Measurements from ENCODE around the gene AP2B1.
A peak's percentile ranks its signal among the peaks of the same experiment; 100 is the strongest.
"Not testable (repeated sequence)": the region's sequence is repeated elsewhere in the genome, so short reads cannot be mapped to it uniquely, and the experiment has no call there.

AP2B1 gene

DNA sequence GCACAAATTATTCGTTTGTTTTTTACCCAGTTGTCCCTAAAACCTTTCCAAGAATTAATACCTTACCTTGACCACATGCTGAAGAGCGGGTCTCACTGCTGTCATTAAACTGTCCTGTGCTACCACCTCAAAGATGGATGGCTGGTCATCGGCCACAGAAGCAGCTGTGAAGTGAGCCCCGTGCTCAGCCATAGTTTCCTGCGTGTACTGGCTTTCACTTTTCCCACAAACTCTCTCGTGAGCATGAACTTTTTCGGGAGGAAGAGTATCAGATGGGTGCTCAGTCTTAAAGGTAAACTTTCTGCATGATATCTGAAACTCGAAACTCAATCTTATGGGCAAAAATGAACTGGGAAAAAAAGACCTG lies 9.3 kb upstream of the AP2B1 start:
- DNase-seq: peak in 1 of 2 donors; percentile 8

DNA sequence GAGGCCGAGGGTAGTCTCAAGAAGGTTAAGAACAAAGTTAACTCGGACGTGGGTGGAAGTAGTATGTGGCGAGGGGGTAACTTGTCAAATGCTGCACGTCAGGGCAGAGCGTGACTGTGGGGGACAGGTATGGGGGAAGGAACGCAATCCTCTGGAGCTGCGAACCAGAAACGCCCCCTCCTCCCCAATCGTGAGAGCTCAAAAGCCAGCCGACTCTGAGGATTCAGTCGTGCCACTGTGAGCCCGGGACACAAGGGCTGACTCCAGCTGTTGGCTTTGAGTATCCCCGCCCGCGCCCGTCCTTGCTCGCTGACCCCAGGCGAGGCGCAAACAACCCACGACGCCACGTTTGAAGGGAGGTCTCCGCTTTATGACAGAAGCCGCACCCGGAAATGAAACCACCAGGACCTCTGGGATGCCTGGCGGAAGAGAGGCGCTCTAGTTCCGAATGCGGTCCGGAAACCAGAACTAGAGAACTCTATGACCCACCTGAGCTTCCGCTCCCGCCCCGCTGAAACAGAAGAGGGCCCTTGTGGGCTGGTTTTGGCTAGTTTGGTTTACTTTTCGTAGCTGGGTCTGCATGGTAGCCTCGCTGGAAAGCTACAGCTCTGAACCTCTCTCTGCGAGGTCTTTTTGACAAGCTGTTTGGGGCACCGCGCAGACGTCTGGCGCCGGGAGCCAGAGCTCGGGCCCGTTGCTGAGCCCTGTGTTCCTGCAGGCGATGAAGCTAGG lies 8.8 kb upstream of the AP2B1 start, which contains the start of gene PEX12:
TSS of gene PEX12 (minus strand) at position 375 of the 732 bp plus-strand sequence. CDS start 550 bp downstream, outside the sequence.
- peak; percentile 82 to 87 for DNase-seq

DNA sequence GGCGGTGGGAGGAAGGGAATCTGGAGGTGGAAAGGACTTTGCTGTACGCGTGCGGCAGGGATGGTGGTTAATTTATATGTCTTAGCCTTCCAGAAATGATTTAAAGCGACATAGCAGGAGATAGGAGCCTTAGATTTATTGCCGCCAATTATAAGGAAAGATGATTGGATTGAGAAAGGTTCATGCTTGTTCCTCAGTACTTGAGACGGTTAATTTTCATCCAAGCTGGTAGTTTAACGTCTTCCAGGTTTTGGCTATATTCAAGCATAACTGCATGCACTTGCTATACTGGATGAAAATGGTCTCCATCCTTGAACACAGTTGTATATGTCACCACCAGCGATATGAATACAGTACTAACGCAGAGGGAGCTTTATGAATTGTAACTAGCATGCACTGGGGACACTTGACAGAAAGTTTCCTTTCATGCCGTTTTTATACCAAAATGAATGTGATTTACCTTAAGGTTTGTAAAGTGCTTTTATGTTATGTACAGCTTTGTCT lies 8.1 kb upstream of the AP2B1 start:
- DNase-seq: no peak

DNA sequence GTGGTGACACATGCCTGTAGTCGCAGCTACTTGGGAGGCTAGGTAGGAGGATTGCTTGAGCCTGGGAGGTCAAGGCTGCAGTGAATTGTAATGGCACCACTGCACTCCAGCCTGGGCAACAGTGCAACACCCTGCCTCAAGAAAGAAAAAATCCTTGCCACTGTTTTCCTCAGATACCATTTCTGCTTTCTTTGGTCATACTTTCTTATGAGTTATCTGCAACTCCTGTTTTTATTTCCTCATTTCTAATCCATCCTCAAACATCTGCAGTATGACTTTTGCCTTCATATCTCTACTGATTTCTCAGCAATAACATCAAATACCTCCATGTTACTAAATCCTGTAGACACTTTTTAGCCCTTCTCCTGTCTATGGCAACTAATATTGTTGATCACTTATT lies 3.1 kb upstream of the AP2B1 start:
- no peak for DNase-seq

- DNase-seq: no peak
Measured at GRCh38 chr17:35586569-35587073, 501 bp upstream of the AP2B1 start.

DNA sequence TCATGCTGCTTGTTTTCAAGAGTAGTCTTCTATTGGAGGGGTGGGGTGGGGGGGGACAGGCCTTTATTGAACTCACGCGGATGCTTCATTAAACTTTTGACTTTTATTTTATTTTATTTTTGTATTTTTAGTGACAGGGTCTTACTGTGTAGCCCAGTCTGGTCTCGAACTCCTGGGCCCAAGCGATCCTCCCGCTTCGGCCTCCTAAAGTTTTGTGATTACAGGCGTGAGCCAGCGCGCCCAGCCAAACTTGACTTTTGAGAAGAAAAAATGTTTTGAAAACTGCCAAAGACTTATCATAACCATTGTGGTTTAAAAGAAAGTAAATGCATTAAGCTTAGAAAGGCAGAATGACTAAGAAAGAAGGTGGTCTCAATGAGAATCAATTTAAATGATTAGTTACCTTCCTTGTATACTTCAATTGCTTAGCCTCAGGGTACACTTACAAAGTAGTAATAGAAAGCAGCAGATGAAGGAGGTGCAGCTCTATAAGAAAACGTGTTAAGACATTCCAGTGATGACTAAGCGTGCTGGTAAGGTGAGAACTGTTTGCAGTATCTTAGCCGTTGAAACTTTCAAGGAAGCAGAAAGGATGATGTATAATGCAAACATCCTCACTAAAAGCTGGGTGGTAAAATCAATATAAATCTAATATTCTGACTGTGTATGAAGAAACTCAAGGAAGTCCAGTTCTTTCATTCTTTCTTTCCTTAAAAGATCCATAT lies 1.2 kb downstream of the AP2B1 start:
- peak in 1 of 2 donors; percentile 25 for DNase-seq

DNA sequence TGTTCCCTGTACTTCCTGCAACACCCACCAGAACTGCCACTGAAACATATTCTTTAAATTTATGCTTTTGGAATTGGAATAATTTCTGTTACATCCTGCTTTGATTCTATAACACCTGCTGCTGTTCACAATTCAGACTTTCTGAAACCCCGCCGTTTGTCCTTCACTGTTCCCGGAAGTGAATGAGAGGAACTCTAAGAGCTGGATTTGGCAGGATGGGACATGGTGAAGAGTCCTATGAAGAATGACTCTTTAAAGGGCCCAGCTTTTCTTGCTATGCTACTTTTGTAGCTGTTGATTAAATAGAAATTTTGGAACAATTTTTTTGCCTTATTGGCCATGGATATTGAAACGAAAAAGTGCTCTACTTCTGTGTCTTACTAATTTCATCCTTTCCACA lies 8.9 kb downstream of the AP2B1 start:
- DNase-seq: no peak

GRCh38 chr17:35596530-35597233 lies 9.6 kb downstream of the AP2B1 start:
- no peak for DNase-seq

GRCh38 chr17:35597604-35598003 lies 10.5 kb downstream of the AP2B1 start:
- DNase-seq: no peak

GRCh38 chr17:35603674-35604073 lies 16.6 kb downstream of the AP2B1 start:
- DNase-seq: no peak

DNA sequence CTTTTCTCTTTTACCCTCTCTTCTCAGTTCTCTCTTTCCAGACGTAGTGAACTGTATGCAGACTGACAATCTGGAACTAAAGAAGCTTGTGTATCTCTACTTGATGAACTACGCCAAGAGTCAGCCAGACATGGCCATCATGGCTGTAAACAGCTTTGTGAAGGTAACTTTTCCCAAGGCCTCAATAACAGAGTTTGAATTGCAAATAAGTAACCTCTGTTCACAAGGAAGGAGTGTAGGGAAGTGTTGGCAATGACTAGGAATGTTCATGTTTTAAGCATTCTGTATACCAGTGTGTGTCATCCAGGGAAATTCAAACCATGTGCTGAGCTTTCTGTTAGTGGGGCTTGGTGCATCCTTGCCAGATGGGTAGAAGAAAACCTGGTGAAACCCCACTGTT lies 18.6 kb downstream of the AP2B1 start:
- no peak for DNase-seq

DNA sequence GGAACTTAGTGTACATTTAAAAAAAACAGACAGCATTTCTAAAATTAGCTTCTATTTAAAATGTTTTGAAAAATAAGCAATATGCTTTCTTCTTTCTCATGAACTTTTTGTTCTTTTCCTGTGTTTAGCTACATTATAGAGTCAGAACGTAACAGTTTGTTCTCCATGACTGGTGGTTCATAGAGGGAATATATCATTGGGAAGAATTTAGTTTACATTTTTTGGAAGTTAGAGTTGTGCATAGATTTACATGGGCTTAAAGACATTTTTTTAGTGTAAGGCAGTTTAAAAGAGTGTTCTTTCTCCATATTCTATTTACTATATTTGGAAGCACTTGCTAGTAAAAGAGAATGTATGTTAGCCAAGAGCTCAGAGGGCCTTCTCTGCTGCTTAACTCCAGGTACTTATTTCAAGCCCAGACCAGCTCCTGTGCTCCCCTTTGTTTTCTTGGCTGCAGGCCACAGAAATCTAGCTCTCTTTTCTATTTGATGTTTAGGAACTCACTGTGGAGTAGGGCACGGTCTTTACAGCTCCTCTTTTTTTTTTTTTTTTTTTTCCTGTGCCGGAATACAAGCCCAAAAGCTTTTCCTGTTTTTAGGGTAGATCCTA lies 20.2 kb downstream of the AP2B1 start:
- DNase-seq: no peak

DNA sequence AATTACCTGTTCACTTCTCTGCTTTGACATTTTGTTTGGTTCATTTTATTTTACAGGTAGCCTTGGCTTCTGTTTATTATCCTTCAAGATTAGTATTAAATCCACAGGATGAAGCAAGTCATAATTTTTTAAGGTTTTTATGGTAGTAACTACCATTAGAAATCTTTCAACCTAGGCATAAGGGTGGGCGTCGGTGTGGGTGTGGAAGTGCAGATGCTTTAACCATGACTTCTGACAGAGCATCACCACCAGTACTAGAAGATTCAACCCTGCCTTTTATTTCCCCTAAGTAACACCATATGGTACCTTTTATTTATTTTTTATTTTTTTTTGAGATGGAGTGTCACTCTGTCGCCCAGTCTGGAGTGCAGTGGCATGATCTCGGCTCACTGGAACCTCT lies 22.7 kb downstream of the AP2B1 start:
- no peak for DNase-seq

DNA sequence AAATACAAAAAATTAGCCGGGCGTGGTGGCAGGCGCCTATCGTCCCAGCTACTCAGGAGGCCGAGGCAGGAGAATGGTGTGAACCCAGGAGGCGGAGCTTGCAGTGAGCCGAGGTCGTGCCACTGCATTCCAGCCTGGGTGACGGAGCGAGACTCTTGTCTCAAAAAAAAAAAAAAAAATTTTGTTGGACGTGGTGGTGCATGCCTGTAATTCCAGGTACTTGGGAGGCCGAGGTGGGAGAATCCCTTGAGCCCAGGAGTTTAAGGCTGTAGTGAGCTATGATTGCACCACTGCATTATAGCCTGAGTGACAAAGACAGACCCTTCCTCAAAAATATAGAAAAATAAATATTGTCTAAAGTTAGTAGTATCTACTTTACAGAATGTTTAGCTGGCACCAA lies 23.6 kb downstream of the AP2B1 start:
- not testable (repeated sequence) for DNase-seq

DNA sequence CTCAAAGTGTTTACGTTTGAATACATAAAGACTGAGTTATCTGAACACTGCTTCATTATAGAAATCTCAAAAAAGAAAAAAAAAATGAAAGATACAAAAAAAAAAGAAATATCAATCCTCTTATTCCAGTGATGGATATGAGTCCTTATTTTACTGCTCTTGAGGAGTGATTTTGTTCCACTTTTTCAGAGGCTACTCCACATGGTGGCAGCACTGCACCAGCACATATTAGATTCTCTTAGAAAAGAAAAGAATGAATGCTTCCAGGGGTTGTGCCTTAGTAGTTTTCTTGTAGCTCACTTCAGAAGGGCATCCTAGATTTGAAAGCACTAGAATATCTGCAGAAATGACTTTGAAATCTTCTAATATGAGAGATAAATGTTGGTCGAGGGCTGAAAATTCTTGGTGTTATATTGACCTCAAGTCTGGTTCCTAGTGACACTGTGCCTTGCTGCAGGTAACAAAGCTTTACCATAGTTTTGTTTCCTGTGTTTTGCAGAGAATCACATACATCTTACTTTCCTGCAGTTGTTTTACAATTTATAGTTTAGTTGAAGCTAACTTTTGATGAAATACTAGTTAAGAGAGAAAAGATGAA lies 25.9 kb downstream of the AP2B1 start:
- peak; percentile 16 to 24 for DNase-seq

DNA sequence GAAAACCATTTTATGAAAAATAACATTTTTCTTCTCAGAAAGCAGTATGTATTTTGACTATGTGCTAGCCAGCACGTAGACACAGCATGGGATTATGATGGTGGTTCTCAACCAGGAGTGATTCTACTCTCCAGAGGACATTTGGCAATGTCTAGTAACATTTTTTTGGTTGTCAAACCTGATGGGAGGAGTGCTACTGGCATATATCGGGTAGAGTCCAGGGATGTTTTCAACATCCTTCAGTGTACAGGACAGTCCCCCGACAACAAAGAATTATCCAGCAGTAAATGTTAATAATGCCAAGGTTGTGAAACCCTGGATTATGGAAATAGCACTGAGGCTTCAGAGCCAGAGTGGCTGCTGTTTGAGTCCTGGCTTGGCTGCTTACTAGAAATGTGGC lies 27.7 kb downstream of the AP2B1 start:
- no peak for DNase-seq

- DNase-seq: no peak
Measured at GRCh38 chr17:35616536-35616935, 29.4 kb downstream of the AP2B1 start.

- DNase-seq: no peak
Measured at GRCh38 chr17:35617505-35617904, 30.4 kb downstream of the AP2B1 start.

GRCh38 chr17:35618628-35619027 lies 31.5 kb downstream of the AP2B1 start:
- no peak for DNase-seq

DNA sequence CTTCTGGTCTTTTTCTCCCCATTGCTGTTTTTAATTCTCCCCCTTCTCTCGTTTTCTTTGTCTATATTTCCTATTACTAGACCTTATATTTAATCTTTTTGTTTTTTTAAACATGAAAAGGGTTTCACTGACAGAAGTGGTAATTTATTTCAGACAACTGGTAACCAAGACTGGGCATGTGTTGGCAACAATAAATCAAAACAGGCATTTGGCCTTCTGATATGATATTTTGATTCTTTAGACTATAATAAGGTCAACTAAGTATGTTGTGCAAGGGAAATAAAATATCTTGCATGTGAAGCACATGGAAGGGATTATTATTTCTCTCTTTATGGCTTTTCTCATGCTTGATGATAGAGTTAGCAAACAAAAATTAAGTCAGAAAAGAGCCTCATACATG lies 34.6 kb downstream of the AP2B1 start:
- no peak for DNase-seq

GRCh38 chr17:35627417-35627816 lies 40.3 kb downstream of the AP2B1 start:
- DNase-seq: no peak

DNA sequence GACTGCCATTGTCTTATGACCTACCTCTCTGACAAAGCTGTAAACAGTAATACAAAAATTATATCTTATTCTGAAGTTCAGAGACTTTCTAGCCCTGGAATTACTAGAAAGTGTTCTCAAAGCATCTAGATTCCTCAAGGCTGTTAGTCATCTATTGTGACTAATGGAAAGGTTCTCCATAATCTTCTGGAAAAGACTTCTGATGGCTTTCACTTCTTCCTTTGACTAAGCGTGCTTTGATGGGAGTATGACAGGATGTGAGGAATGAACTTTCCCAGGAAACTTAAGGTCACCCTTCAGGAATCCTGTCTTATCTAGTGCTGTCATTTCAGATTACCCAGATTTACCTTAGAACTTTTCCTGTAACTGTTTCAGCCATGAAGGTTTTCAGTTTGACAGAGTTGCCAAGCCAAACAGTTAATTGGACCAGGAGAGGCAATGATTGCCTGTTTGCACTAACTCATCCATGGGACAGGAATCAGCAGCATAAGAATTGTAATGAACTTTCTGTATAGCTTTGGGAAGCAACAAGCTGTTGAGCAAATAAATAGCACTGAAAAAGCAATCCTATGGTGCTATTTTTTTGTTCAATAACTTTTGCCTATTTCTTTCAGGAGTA lies 43.5 kb downstream of the AP2B1 start:
- no peak for DNase-seq
